GM12873 (cell line): ENCODE data around the gene LAMB3.

Experiments used
- TF ChIP-seq, protein P1 (sequence below): IDR thresholded peaks from 2 replicates; pipeline ENCODE4 v1.5.1; 2012; ENCODE audit warnings: low read depth, mild to moderate bottlenecking, moderate library complexity, low read length, control low read depth; ENCODE audit not compliant: insufficient read depth; ENCODE audit errors: missing control alignments

LAMB3 gene

DNA sequence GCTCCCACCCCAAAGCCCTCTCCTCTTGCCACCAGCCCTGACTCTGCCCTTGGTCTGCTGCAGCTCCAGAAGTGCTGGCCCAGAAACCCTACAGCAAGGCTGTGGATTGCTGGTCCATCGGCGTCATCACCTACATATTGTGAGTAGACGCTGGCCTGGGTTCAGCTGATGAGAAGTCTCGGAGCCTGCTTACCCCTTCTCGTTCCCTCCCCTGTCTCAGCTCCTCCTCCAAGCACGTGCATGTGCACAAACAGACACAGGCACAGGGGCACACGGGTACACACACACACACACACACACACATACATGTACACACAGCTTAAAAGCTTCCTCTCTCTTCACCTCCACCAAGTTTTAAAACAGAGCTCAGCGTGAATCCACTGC, 44.4 kb downstream of the LAMB3 start:
- TF ChIP-seq, protein P1, sequence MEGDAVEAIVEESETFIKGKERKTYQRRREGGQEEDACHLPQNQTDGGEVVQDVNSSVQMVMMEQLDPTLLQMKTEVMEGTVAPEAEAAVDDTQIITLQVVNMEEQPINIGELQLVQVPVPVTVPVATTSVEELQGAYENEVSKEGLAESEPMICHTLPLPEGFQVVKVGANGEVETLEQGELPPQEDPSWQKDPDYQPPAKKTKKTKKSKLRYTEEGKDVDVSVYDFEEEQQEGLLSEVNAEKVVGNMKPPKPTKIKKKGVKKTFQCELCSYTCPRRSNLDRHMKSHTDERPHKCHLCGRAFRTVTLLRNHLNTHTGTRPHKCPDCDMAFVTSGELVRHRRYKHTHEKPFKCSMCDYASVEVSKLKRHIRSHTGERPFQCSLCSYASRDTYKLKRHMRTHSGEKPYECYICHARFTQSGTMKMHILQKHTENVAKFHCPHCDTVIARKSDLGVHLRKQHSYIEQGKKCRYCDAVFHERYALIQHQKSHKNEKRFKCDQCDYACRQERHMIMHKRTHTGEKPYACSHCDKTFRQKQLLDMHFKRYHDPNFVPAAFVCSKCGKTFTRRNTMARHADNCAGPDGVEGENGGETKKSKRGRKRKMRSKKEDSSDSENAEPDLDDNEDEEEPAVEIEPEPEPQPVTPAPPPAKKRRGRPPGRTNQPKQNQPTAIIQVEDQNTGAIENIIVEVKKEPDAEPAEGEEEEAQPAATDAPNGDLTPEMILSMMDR = no peak

DNA sequence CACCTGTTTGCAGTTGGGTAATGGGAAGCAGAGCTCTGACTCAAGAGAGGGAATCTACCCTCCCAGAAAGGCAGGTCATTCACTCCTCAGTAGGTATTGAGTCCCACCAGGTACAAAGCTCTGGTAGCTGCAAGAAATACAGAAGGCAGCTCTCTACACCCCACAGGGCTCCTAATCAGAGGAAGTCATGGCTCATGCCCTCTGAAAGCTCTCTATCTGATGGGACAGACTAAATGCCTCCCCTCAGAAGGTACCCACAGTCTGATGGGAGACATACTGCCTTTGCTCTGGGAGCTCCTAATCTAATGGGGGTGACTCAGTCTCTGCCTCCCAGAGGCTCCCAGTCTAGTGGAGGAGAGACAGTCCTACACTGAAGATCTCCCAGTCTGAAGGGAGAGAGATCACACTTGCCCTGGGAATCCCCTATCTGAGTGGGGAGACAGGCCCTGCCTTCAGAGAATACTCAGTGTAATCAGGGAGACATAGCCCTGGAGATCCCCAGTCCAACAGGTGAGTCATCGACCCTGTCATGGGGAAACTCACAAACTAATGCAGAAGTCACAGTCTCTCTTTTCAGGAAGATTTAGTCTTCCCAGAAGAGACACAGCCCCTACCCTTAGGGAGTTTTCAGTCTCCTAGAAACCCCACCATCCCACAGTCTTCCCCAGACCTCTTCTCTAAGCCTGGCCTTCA, 45.0 kb downstream of the LAMB3 start:
- TF ChIP-seq, protein P1 = no peak

DNA sequence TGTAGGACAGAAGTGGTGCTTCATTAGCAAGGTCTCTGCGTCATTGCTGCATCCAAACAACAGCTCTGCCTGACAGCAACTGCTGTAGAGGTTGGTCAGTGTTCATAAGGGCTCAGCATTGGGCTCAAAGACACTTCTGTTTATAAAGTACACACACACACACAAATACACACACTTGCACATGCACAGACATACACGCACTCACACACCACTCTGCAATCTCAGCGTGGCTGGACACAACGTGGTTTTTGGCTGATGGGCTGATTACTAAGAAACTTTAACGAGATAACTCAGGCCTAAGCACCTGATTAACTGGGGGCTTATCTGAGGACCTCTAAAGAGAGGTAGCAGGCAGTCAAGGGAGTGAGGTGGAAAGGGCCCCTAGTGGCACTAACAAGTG, 48.3 kb downstream of the LAMB3 start:
- TF ChIP-seq, protein P1 = no peak

DNA sequence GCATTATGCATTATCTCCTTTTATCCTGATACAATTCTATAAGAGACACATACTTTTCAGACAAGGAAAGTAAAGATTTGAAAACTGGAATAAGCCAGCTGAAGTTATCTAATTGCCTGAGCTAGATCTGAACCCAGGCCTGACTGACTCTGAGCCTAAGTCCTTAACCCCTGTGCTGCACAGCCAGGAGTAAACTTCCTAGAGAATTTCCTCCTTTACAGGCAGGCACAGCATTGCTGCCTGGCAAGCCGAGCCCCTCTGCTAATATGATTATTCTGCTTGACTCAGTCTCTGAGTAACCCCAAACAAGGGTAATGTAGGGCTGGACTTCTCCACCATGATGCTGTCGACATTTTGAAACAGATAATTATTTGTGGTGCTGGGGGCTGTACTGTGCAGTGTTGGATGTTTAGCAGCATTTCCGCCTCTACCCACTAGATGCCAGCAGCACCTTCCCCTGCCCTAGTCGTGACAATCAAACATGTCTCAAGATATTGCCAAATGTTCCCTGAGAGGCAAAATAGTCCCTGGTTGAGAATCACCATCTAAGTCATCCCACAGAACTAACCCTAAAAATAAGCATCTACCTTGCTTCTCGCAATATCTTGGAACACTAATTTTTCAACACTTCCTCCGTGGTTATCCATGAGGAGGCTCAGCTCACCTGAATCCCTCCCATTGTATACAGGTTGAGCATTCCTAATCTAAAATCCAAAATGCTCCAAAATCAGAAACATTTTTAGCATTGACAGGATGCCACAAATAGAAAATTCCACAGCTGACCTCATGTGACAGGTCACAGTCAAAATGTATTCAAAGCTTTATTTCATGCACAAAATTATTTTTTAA, 50.2 kb downstream of the LAMB3 start:
- TF ChIP-seq, protein P1 = peak; percentile 76

DNA sequence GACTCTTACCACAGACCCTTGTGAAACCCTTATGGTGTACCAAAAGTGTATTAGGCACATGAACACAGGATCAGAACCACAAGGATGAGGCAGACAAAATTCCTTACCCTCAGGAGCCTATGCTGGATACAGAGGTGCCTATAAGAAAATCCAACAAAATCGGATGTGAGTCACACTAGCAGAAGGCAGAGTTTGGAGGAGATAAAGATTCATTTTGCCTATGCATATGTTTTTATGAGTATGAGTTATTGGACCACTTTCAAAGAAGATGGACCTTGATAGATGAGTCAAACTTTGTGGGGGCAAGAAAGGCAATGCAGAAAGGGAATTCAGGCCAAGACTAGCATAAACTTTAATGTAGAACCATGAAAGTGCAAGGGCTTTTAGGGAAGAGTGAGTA, 51.7 kb downstream of the LAMB3 start:
- TF ChIP-seq, protein P1 = no peak

DNA sequence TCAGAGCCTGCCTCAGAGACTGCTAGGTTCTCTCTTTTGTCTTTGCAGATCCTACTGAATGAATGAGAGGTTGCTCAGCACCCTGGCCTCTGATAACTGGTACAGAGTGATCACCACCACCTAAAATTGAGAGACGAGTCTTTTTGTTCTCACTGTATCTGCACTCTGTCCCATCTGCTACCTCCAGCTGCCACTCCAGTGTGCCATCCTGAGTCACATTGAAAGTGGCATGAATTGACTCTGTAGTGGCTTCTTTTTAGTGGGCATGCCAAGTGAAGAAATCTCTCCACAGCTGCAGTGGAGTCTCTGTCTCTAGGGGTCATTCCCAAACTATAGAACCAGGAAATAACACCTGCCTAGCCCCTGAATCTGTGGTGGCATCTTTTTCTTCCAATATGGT, 54.0 kb downstream of the LAMB3 start:
- TF ChIP-seq, protein P1 = no peak

DNA sequence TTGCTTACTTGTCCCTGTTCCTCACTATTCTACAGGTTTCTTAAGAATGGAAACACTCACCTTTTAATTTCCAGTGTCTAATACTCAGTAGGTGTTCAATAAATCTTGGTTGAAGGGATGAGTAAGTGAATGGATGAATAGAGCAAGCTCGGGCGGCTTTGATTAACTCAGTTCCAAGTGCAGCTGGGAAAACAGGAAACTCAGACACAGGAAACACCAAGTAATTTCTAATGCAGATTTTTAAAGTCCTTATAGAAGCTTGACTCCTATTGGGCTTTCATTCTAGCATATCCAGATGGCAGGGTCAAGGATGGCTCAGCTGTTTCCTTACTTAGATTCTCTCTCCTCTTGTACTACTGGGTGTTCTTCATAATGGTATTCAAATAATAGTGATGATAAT, 54.7 kb downstream of the LAMB3 start:
- TF ChIP-seq, protein P1 = no peak
